ENCODE measurements around the gene CABLES1.
"Not testable (repeated sequence)": the region's sequence is repeated elsewhere in the genome, so short reads cannot be mapped to it uniquely, and the experiment has no call there.

CABLES1 gene

GRCh38 chr18:23091017-23091993 lies 44.0 kb upstream of the CABLES1 start:
- not testable (repeated sequence) for H3K36me3 ChIP-seq (replicated peaks in 1 of 2; ENCODE audit: control insufficient read depth in 2 of 2, insufficient read depth in 2 of 2, low read length in 2 of 2); H3K14ac ChIP-seq (ENCODE audit: low read length); H2BK120ac ChIP-seq (ENCODE audit: low read depth, low read length); H3K4me1 ChIP-seq (ENCODE audit: control insufficient read depth in 2 of 2, insufficient read depth in 1 of 2, low read depth in 1 of 2, low read length in 2 of 2); H3K79me1 ChIP-seq (ENCODE audit: low read depth, low read length); H3K4me3 ChIP-seq (ENCODE audit: low read length in 2 of 2); H2BK12ac ChIP-seq (ENCODE audit: low read length); H2BK5ac ChIP-seq (ENCODE audit: low read length); H2BK15ac ChIP-seq (ENCODE audit: low read length); H4K91ac ChIP-seq (ENCODE audit: low read depth, low read length, poor library complexity); H4K8ac ChIP-seq (ENCODE audit: low read depth, low read length); H2AK5ac ChIP-seq (ENCODE audit: low read depth, low read length); H3K4ac ChIP-seq (ENCODE audit: low read length); H3K18ac ChIP-seq (ENCODE audit: low read length); DNase-seq (ENCODE audit: low spot score); H3K9ac ChIP-seq (ENCODE audit: low read depth, low read length, poor library complexity); H3K9me3 ChIP-seq (replicated peaks in 1 of 2; ENCODE audit: control insufficient read depth in 2 of 2, insufficient read depth in 1 of 2, low read depth in 1 of 2, low read length in 2 of 2); H3K4me2 ChIP-seq (ENCODE audit: insufficient read depth, low read length, poor library complexity, severe bottlenecking); H3K27ac ChIP-seq (replicated peaks; ENCODE audit: low read length); H2AFZ ChIP-seq (ENCODE audit: low read length); H3K23ac ChIP-seq (ENCODE audit: low read depth, low read length, poor library complexity)
- WGBS, 2 donors (ENCODE audit: extremely low coverage in 2 of 2, insufficient read length in 2 of 2, insufficient replicate concordance in 1 of 2) = no CpG with 5 or more reads among the region's 8 CpGs
- peaks cover 0 to 20% (median 11%) of the 10 kb centered on the region in 3 experiments for H3K27me3 ChIP-seq (ENCODE audit: control insufficient read depth in 3 of 3, insufficient read depth in 3 of 3, low read depth in 1 of 3, low read length in 3 of 3)

- H4K8ac ChIP-seq (ENCODE audit: low read depth, low read length) = no peak overlapping the region
- no peak overlapping the region for H3K27ac ChIP-seq (replicated peaks; ENCODE audit: low read length)
- peak overlapping the region; percentile 65 for H3K23ac ChIP-seq (ENCODE audit: low read depth, low read length, poor library complexity)
- H2BK5ac ChIP-seq (ENCODE audit: low read length) = peak overlapping the region; percentile 5
- H4K91ac ChIP-seq (ENCODE audit: low read depth, low read length, poor library complexity) = no peak overlapping the region
- H3K18ac ChIP-seq (ENCODE audit: low read length) = no peak overlapping the region
- no peaks in the 10 kb centered on the region for H3K79me1 ChIP-seq (ENCODE audit: low read depth, low read length)
- no peaks in the 10 kb centered on the region for H3K9me3 ChIP-seq (replicated peaks in 1 of 2; ENCODE audit: control insufficient read depth in 2 of 2, insufficient read depth in 1 of 2, low read depth in 1 of 2, low read length in 2 of 2)
- no peak overlapping the region for H3K4me2 ChIP-seq (ENCODE audit: insufficient read depth, low read length, poor library complexity, severe bottlenecking)
- peaks cover 6% of the 10 kb centered on the region in 2 donors for H3K4me1 ChIP-seq (ENCODE audit: control insufficient read depth in 2 of 2, insufficient read depth in 1 of 2, low read depth in 1 of 2, low read length in 2 of 2)
- H3K14ac ChIP-seq (ENCODE audit: low read length) = no peak overlapping the region
- WGBS, 2 donors (ENCODE audit: extremely low coverage in 2 of 2, insufficient read length in 2 of 2, insufficient replicate concordance in 1 of 2) = no CpG with 5 or more reads among the region's 9 CpGs
- peaks cover 0 to 24% (median 11%) of the 10 kb centered on the region in 3 experiments for H3K27me3 ChIP-seq (ENCODE audit: control insufficient read depth in 3 of 3, insufficient read depth in 3 of 3, low read depth in 1 of 3, low read length in 3 of 3)
- H3K9ac ChIP-seq (ENCODE audit: low read depth, low read length, poor library complexity) = no peak overlapping the region
- H2AFZ ChIP-seq (ENCODE audit: low read length) = no peak overlapping the region
- H2BK12ac ChIP-seq (ENCODE audit: low read length) = no peak overlapping the region
- DNase-seq (ENCODE audit: low spot score) = no peak
- H2BK120ac ChIP-seq (ENCODE audit: low read depth, low read length) = no peak overlapping the region
- no peak overlapping the region for H2AK5ac ChIP-seq (ENCODE audit: low read depth, low read length)
- no peak overlapping the region for H3K4me3 ChIP-seq (ENCODE audit: low read length in 2 of 2)
- H3K4ac ChIP-seq (ENCODE audit: low read length) = no peak overlapping the region
- no peaks in the 10 kb centered on the region for H3K36me3 ChIP-seq (replicated peaks in 1 of 2; ENCODE audit: control insufficient read depth in 2 of 2, insufficient read depth in 2 of 2, low read length in 2 of 2)
- H2BK15ac ChIP-seq (ENCODE audit: low read length) = peak overlapping the region; percentile 71
Measured at GRCh38 chr18:23092121-23092520, 43.2 kb upstream of the CABLES1 start.

GRCh38 chr18:23093130-23093529 lies 42.2 kb upstream of the CABLES1 start:
- not testable (repeated sequence) for H2AFZ ChIP-seq (ENCODE audit: low read length); H3K18ac ChIP-seq (ENCODE audit: low read length); H3K27ac ChIP-seq (replicated peaks; ENCODE audit: low read length); DNase-seq (ENCODE audit: low spot score); H3K79me1 ChIP-seq (ENCODE audit: low read depth, low read length); H2BK5ac ChIP-seq (ENCODE audit: low read length); H3K9ac ChIP-seq (ENCODE audit: low read depth, low read length, poor library complexity); H3K4me3 ChIP-seq (ENCODE audit: low read length in 2 of 2); H3K4ac ChIP-seq (ENCODE audit: low read length); H3K4me1 ChIP-seq (ENCODE audit: control insufficient read depth in 2 of 2, insufficient read depth in 1 of 2, low read depth in 1 of 2, low read length in 2 of 2); H3K23ac ChIP-seq (ENCODE audit: low read depth, low read length, poor library complexity); H3K4me2 ChIP-seq (ENCODE audit: insufficient read depth, low read length, poor library complexity, severe bottlenecking); H3K14ac ChIP-seq (ENCODE audit: low read length); H2BK120ac ChIP-seq (ENCODE audit: low read depth, low read length); H2AK5ac ChIP-seq (ENCODE audit: low read depth, low read length); H2BK12ac ChIP-seq (ENCODE audit: low read length); H3K36me3 ChIP-seq (replicated peaks in 1 of 2; ENCODE audit: control insufficient read depth in 2 of 2, insufficient read depth in 2 of 2, low read length in 2 of 2); H4K8ac ChIP-seq (ENCODE audit: low read depth, low read length); H2BK15ac ChIP-seq (ENCODE audit: low read length); H3K9me3 ChIP-seq (replicated peaks in 1 of 2; ENCODE audit: control insufficient read depth in 2 of 2, insufficient read depth in 1 of 2, low read depth in 1 of 2, low read length in 2 of 2); H4K91ac ChIP-seq (ENCODE audit: low read depth, low read length, poor library complexity)
- peaks cover 0 to 24% (median 11%) of the 10 kb centered on the region in 3 experiments for H3K27me3 ChIP-seq (ENCODE audit: control insufficient read depth in 3 of 3, insufficient read depth in 3 of 3, low read depth in 1 of 3, low read length in 3 of 3)
- WGBS, 2 donors (ENCODE audit: extremely low coverage in 2 of 2, insufficient read length in 2 of 2, insufficient replicate concordance in 1 of 2) = no CpG with 5 or more reads among the region's 10 CpGs

- no peak overlapping the region for H4K91ac ChIP-seq (ENCODE audit: low read depth, low read length, poor library complexity)
- no peak overlapping the region for H3K4me2 ChIP-seq (ENCODE audit: insufficient read depth, low read length, poor library complexity, severe bottlenecking)
- H3K18ac ChIP-seq (ENCODE audit: low read length) = no peak overlapping the region
- H3K4me1 ChIP-seq (ENCODE audit: control insufficient read depth in 2 of 2, insufficient read depth in 1 of 2, low read depth in 1 of 2, low read length in 2 of 2) = peaks cover 6% of the 10 kb centered on the region in 2 donors
- H3K79me1 ChIP-seq (ENCODE audit: low read depth, low read length) = no peaks in the 10 kb centered on the region
- H3K9ac ChIP-seq (ENCODE audit: low read depth, low read length, poor library complexity) = no peak overlapping the region
- no peak overlapping the region for H3K23ac ChIP-seq (ENCODE audit: low read depth, low read length, poor library complexity)
- H2BK5ac ChIP-seq (ENCODE audit: low read length) = no peak overlapping the region
- no peak for DNase-seq (ENCODE audit: low spot score)
- no peak overlapping the region for H2BK120ac ChIP-seq (ENCODE audit: low read depth, low read length)
- no peak overlapping the region for H4K8ac ChIP-seq (ENCODE audit: low read depth, low read length)
- no CpG with 5 or more reads among the region's 9 CpGs for WGBS, 2 donors (ENCODE audit: extremely low coverage in 2 of 2, insufficient read length in 2 of 2, insufficient replicate concordance in 1 of 2)
- no peak overlapping the region for H3K27ac ChIP-seq (replicated peaks; ENCODE audit: low read length)
- H3K4ac ChIP-seq (ENCODE audit: low read length) = no peak overlapping the region
- H3K4me3 ChIP-seq (ENCODE audit: low read length in 2 of 2) = no peak overlapping the region
- H3K14ac ChIP-seq (ENCODE audit: low read length) = no peak overlapping the region
- H3K36me3 ChIP-seq (replicated peaks in 1 of 2; ENCODE audit: control insufficient read depth in 2 of 2, insufficient read depth in 2 of 2, low read length in 2 of 2) = no peaks in the 10 kb centered on the region
- H2AFZ ChIP-seq (ENCODE audit: low read length) = no peak overlapping the region
- H2AK5ac ChIP-seq (ENCODE audit: low read depth, low read length) = no peak overlapping the region
- no peak overlapping the region for H2BK12ac ChIP-seq (ENCODE audit: low read length)
- no peak overlapping the region for H2BK15ac ChIP-seq (ENCODE audit: low read length)
- peaks cover 0 to 24% (median 11%) of the 10 kb centered on the region in 3 experiments for H3K27me3 ChIP-seq (ENCODE audit: control insufficient read depth in 3 of 3, insufficient read depth in 3 of 3, low read depth in 1 of 3, low read length in 3 of 3)
- H3K9me3 ChIP-seq (replicated peaks in 1 of 2; ENCODE audit: control insufficient read depth in 2 of 2, insufficient read depth in 1 of 2, low read depth in 1 of 2, low read length in 2 of 2) = no peaks in the 10 kb centered on the region
Measured at GRCh38 chr18:23093772-23094171, 41.5 kb upstream of the CABLES1 start.

Data from neuronal stem cell (in vitro differentiated cells).